ENCODE results near the gene SCAMP2.

SCAMP2 gene

DNA sequence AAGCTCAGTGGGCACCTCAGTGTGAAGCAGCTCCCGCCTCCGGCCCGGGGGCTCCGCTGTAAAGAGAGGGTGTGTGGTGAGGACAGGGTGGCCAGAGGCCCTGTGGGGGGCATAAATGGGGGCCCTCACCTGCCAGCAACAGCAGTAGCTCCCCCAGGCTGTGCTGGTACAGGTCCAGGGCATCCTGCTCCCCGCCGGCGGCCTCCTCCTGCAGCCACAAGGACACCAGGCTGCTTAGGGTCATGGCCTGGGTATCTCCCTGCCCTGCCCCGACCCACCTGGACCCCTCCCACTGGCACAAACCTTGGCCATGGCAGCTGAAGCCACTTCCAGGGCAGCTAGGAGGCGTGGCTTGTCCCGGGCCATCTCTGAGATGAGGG lies 35.0 kb downstream of the SCAMP2 start:
- DNase-seq (ENCODE audit: low spot score) = no peak

DNA sequence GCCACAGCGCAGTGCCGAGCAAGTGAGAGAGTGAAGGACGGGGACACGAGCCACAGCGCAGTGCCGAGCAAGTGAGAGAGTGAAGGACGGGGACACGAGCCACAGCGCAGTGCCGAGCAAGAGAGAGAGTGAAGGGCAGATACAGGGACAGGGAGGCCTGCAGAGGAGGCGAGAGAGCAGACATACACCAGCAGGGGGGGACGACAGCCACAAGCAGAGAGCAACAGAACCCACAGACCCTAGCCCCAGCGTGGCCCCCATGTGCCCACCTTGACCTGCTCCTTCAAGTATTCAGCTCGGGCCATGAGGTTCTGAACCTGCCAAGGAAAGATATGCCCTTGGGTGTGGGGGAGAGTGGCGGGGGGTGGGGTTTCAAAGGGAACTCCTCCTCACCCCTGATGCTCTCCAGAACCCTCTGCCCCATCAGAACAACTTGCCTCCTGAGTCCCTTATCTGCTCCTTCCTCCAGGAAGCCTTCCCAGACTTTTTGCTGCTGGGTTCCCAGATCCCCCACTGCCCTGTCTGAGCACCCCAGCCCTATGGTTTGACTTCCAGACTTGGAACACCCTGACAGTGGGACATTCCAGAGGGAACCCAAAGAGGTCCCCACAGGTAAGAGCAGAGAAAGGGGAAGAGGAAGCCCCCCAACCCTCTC lies 35.6 kb downstream of the SCAMP2 start:
- DNase-seq (ENCODE audit: low spot score) = no peak

DNA sequence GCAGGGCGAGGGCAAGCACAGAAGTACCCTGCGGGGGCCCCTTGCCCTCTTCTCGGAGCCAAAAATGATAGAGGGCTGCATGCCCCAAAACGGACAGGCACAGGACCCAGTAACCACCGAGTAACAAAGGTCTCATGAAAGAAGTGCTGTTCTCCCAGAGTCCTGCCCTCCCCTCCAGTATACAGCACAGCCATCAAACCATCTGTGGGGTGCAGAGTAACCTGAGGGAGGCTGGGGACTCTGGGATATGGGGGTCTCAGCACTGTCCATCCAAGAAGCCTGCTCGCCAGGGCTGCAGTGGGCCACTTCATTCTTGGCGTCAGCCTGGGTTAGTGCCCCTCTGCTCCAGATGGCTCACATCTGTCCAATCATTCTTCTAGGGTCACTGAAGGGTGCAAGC lies 36.3 kb downstream of the SCAMP2 start:
- DNase-seq (ENCODE audit: low spot score) = no peak

DNA sequence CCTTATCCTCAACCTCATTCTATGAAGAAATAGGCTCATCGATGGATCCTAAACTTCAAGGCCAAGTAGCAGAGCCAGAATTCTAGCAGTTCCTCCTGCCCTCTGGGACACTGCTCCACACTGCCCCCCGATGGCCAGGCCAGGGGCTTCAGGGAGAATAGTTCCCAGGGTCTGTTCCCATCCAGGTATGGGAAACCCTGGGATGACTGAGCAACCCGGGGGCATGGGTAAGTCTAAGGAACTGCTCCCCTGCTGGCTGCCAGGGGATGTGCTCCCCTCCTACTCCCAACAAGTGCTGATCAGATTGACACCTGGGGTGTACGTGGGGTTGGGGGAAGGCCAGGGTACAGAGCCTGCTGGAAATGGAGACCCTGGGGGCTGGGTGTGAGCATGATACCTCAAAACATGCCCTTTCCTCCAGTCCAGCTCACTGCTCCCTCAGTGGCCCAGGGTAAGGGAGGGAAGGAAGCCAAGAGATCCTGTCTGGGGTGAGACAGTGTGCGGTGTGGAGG lies 37.8 kb downstream of the SCAMP2 start:
- DNase-seq (ENCODE audit: low spot score) = peak; percentile 42

DNA sequence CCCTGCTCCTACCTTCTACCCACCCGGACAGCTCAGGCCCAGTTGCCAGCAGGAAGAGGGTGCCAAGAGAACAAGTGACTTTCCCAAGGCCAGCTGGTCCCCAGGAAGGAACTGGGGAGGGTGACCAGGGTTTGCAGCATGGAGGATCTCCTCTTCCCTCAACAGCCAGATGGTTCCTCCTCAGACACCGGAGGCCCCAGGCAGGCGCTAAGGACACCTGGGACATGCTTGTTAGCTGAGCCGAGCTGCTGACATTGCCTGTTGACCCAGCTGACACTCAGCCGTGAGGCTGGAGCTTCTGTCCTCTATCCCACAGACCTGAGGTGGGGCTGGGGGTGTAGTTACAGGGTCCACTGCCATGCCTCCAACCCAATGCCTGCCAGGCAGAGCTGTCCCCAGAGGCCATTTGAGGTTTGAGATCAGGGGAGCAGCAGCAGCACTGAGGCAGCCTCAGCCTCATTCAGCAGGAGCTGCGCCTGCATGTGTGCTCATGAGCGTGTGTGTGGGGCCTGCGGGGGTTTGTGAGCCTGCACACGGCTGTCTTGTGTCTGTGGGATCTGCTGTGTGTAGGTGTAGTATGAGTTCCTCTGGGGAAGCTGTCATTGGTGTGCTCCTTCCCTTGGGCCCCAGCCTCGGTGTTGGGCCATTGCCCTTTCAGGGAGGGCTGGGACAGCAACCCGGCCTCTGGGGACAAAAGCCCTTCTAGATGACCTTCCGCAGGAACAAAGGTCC lies 39.6 kb downstream of the SCAMP2 start:
- no peak for DNase-seq (ENCODE audit: low spot score)

DNA sequence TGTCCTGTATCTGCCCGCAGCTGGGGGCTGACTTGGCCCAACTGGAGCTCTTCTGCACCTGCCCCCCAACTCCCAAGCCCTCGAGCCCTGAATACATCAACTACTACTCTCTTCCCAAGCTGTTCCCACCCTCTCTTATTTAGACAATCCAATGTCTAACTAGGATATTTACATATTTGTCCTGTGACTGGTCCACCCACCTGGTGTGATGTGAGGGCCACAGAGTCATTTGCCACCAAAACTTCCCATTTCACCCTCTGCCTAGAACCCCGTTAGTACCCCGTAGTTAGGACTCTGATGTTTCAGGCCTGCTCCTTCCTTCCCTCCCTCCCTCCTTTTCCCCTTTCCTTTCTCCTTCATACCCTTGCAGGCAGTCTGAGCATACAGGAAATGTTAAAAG lies 40.3 kb downstream of the SCAMP2 start:
- DNase-seq (ENCODE audit: low spot score) = no peak

DNA sequence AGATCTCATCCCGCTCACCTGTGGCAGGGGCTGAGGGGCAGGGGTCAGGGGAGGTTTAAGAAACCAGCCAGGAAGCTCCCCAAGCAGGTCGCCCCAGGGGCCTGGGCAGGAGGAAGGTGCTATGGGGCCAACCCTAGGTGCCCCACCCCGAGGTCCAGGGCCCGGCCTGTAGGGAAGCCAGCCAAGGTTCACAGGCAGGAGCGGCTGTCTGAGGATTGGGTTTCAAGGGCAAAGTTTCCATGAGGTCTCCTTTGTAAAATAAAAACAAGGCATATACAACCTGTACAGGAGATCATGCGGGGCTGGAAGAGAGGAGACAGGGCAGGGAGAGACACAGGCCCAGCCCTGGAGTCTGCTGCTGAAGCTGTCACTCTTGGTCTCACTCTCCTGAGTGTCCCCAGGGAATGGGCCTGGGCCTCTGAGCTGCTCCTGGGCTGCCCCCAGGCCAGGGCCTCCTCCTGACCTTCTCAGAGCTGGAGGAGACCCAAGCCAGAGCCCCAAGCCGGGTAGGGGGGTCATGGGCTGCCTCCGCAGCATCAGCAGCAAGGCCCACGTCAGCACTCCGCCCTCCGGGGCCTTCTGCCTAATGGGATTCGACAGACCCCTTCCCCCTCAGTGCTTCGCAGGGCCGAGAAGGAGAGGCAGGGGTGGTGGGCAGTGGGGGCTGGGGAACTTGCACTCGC lies 41.2 kb downstream of the SCAMP2 start:
- no peak for DNase-seq (ENCODE audit: low spot score)

DNA sequence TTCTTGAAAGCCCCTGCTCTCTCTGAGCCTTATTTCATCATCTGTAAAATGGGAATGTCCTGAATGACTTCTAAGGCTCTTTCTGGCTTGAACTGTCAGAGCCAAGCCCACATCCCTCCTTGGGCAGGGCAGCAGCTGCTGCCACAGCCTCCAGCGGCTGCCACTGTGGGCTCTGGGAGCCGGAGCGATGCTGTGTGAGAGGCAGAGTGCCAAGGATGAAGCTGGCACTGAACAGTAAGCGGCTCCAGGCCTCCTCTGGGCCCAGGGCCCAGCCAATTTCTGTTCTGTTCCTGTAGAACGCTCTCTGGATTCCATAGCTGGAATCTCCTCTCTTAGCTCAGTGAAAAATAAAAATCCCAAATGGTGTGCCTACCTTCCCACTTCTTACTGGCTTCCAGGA lies 42.3 kb downstream of the SCAMP2 start:
- no peak for DNase-seq (ENCODE audit: low spot score)

DNA sequence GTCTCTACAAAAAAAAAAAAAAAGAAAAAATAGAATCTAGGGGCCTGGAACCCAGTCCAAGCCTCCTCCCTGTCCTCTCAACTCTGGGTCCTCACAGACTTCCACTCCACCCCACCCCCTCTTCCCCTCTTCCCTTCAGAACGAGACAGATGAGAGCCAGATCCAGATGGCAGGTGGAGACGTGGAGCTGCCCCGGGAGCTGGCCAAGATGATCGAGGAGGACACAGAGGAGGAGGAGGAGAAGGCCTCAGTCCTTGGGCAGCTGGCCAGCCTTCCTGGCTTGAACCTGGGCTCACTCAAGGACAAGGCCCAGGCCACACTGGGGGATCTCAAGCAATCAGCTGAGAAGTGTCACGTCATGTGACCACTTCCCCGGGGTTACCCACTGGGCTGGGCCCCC lies 43.2 kb downstream of the SCAMP2 start:
- DNase-seq (ENCODE audit: low spot score) = no peak

DNA sequence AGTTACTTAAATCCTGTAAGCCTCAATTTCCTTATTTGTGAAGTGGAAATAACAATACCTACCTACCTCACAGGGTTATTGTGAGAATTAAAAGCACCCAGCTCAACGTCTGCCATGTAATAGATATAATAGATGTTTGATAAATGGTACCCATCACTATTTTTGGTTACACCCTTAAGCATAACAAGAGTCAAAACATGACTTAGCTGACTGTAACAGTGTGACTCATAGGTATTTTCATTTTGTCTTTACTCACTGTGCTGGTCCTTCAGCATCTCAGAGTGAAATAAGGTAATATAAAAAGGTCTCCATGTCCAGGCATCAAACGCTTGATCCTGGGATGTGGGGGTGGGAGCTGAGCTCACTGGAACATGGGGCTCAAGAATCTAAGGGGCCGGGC lies 43.7 kb downstream of the SCAMP2 start:
- DNase-seq (ENCODE audit: low spot score) = no peak

DNA sequence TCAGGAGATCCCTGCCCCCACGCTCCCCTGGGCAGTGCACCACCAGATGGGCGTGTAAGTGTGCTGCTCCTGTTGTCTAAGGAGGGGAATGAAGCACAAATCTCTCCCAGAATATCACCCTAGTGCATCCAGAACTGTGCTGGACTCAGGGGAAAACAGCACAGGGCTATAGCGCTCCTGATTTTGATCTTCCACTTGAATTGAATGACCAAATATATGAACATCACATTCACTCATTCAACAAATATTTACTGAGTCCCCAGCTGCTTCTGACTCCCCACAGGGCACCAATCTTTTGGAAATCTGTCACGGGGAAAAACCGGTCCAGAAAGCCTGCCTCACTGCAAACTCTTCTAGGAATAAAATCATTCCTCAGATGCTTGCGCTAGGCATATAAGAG lies 44.3 kb downstream of the SCAMP2 start:
- DNase-seq (ENCODE audit: low spot score) = no peak

DNA sequence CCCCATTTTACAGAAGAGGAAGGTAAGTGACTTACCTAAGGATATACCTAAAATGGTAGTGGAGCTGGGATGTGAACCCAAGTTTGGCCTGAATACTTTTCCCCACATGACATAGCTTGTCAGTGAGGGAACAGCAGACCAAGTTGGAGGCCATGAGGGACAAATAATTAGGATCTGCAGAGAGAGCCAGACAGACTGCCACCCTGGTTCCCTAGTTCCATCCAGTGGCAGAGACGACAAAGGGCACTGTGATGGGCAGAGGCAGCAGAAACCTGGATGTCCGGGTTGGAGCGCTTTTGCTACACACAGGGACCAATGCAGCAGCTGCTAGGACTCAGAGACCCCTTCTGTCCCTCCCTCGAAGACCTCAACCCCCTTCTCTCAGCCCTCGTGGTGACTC lies 45.6 kb downstream of the SCAMP2 start:
- no peak for DNase-seq (ENCODE audit: low spot score)

DNA sequence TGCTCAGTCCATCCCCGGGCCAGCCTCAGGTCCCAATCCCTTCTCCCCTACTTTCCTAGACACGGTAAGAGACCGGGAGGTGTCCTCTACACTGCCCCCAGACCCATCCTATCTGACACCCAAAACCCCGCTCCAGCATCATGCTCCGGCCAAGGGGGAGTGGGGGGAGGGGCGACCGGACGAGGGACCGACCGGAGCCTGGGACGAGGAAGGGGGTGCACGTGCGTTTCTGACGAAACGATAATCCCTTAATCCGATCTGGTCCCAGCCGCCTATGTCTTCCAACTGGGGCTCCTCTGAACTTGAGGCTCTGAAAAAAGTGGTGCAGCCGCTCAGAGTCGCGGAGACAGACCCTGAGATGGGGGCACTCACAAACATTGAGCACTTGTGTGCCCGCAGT lies 46.2 kb downstream of the SCAMP2 start:
- no peak for DNase-seq (ENCODE audit: low spot score)

DNA sequence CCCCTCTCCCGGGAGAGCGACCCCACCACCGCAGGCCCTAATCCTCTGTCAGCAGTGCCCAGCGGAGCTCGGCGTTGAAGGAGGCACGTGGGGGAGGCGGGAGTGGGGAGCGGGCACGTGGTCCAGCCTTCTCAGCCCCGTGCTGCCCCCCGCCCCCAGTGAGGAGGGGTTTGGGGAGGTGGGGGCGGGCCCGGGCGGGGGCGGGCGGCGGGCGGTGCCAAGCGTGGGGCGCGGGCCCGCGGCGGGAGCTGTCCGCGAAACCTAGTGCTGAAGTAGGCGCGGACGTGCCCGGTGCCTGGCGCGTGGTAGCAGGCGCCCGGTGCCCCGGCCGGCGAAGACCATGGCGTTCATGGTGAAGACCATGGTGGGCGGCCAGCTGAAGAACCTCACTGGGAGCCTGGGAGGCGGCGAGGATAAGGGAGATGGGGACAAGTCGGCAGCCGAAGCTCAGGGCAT lies 46.8 kb downstream of the SCAMP2 start, which contains the start of gene CPLX3:
Gene CPLX3 (plus strand): TSS at position 264 of the 456 bp plus-strand sequence. CDS start 77 bp downstream, at position 341.
- no peak for DNase-seq (ENCODE audit: low spot score)

DNA sequence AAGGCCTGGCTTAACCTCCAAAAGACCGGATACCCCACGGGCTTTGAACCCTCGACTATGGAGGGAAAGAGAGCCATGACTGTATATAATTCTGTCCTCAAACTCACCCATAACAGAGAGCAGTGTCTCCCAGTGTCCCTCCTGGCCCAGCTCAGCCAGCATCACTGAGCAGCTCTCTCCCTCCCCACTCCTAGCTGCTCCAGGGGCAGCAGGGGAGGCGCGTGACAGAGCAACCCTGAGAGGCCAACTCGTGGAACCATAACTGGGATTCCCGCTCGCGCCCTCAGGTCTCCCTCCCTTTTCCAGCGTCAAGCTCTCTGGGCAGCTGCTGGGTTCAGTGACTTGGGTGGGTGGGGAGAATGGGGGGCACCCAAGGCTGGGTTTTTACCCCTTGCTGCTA lies 47.3 kb downstream of the SCAMP2 start:
- DNase-seq (ENCODE audit: low spot score) = no peak

DNA sequence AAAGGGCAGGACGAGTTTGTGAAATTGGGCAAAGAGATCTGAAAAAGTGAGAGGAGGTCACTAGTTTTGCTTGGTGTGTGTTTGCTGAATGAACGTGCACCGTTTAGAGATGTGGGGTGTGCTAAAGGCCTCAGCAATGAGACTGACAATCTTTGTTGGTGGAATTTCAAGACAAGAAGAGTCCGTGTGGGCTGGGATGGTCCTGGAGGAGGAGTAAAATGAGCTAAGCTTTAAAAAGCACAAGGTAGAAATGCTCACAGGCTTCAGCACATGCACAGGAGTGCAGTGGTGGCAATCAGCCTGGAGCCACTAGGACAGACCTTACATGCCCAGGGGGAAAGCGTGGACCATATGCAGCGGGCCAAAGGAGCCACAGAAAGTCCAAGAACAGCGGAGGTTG lies 48.2 kb downstream of the SCAMP2 start:
- DNase-seq (ENCODE audit: low spot score) = no peak

DNA sequence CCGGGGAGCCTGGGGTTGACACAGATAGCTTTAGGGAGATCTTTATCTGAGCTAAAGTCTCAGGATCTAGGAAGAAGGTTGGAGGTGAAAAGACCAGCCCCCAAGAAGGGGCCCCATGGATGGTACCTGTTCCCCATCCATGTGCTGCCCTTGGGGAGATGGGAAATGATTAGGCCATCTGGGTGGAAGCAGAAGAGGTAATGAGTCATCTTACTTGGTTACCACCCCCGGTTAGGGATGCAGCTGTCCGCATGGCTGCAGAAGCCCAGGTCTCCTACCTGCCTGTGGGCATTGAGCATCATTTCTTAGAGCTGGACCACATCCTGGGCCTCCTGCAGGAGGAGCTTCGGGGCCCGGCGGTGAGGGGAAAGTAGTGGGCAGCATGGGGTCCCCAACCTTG lies 49.8 kb downstream of the SCAMP2 start:
- no peak for DNase-seq (ENCODE audit: low spot score)

DNA sequence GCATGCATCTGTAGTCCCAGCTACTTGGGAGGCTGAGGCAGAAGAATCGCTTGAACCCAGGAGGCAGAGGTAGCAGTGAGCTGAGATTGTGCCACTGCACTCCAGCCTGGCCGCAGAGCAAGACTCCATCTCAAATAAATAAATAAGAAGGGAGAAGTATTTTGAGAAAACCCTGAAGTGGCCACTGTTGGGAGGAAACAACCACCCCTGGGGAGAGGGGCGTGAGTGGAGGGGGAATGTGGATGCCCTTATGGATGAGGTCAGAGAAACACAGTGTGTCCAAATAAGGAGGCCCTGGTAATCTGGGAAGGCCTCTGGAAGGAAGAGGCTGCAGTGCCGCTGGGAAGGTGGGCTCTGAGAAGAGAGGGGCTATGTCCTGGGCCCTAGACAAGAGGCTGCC lies 50.9 kb downstream of the SCAMP2 start:
- DNase-seq (ENCODE audit: low spot score) = no peak

DNA sequence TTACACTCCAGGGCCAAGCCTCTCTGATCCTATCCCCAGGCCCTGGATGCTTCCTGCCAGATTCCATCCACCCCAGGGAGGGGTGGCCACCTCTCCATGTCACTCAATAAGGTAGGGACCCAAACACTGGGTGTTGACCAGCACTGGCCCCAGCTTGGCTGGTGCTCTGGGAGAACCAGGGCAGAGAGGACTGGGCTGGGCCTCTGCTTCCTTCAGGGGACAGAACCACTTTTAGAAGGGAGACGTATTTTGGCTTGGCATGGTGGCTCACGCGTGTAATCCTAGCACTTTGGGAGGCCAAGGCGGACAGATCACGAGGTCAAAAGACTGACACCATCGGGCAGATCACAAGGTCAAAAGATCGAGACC lies 51.4 kb downstream of the SCAMP2 start:
- DNase-seq (ENCODE audit: low spot score) = no peak

DNA sequence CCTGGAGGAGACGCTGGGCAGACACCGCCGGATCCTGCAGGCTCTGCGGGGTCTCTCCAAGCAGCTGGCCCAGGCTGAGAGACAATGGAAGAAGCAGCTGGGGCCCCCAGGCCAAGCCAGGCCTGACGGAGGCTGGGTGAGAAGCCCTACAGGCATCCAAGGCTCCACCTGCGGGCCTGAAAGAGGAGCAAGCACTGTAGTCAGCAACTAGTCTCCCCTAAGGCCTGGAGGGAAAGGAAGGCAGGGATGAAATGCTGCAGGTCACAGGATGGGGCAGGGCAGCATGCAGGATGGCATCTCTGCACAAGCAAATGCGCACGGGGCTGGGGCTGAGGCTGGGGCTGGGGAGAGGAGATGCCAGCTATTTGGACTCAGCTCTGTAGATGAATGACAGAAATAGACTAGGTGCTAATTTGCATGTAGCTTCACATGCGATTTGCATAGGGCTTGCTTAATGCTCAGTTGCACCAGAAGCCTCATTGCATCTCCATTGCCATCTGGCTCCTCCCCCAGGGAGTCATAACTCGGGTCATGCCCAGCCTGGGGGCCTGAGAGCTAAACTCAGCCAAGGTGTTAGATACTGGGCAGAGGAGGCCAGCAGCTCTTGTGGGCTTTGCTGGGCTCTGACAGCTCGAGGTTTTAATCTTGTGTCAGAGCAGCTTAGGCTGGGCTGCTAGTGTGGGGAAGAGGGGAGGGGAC lies 51.9 kb downstream of the SCAMP2 start:
- DNase-seq (ENCODE audit: low spot score) = no peak

DNA sequence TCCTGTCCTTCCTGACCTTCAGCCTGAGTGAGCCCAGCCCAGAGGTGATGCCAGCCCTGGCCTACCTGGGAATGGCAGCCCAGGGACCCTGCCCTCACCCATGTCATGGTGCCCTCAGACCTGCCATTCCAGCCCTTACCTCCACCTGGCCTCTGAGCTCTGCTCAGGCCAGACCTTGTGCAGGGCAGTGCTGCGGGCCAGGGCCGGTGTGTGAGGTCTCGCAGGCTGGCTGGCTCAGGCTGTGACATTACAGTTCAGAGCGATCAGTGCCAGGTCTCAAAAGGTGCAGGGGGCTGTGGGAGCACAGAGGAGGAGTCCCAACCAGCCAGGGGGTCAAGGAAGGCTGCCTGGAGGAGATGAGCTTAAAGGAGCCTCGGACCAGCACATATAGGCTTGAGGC lies 53.1 kb downstream of the SCAMP2 start:
- no peak for DNase-seq (ENCODE audit: low spot score)

DNA sequence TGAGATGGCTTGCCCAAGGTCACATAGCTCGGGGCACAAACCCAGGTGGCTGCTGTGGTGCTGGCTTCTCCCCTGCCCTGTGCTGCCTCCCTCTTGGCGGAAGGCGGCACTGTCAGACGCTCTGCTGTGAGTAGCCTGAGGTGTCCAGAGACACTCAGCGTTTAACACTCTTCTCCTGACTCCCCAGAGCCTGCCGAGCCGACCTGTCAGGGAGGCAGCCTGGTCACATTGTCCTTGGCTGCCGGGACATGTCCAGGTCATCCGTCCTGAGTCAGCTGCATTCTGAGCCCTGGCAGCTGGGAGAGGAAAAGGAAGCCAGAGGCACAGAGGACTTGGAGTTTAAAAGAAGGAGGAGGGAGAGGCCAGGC lies 55.8 kb downstream of the SCAMP2 start:
- DNase-seq (ENCODE audit: low spot score) = no peak

Measured in LoVo (cell line).